GM12878 (cell line): ENCODE results near the gene ANKRD16. TPM values are rescaled to one million over a fixed set of nuclear protein-coding genes. Genes with fewer than 3 reads are reported as not detected.

ENCODE experiments used
- KAT2A ChIP-seq: conservative IDR thresholded peaks from 2 replicates; pipeline ENCODE4 v1.6.1; 2011; ENCODE audit warnings: low read depth, low read length; ENCODE audit not compliant: control insufficient read depth
- LARP7 ChIP-seq: fragments of 450-650 bp; IDR thresholded peaks from 2 replicates; pipeline ENCODE4 v1.6.1; 2017; ENCODE audit warnings: mild to moderate bottlenecking
- NFYA ChIP-seq: IDR thresholded peaks from 2 replicates; pipeline ENCODE4 v1.6.1; 2011; ENCODE audit warnings: low read depth, mild to moderate bottlenecking, low read length, improper control_type of control experiment, borderline replicate concordance
- PAX5 ChIP-seq: IDR thresholded peaks from 2 replicates; pipeline ENCODE4 v1.6.1; 2011; ENCODE audit warnings: low read depth, low read length, borderline replicate concordance
- RB1 ChIP-seq: fragments of 450-650 bp; formaldehyde crosslinking; IDR thresholded peaks from 2 replicates; pipeline ENCODE4 v1.6.1; 2017; ENCODE audit warnings: mild to moderate bottlenecking, borderline replicate concordance
- RBBP5 ChIP-seq: fragments of 200-600 bp; sonication (generic); conservative IDR thresholded peaks from 2 replicates; pipeline ENCODE4 v1.6.1; 2016
- RCOR1 ChIP-seq: conservative IDR thresholded peaks from 2 replicates; pipeline ENCODE4 v1.6.1; 2012; ENCODE audit warnings: low read depth, low read length, improper control_type of control experiment
- TARDBP ChIP-seq: IDR thresholded peaks from 2 replicates; pipeline ENCODE4 v1.6.1; 2016; ENCODE audit warnings: borderline replicate concordance
- ZNF217 ChIP-seq: fragments of 450-650 bp; IDR thresholded peaks from 2 replicates; pipeline ENCODE4 v1.6.1; 2017; ENCODE audit warnings: antibody characterized with exemption, mild to moderate bottlenecking
- polyA plus RNA-seq, 11 experiments: library from polyadenylated mRNA; depleted of rRNA in 4 of 11; unstranded in 6 of 11; stranded (reverse) in 5 of 11; fragments of >200 nt; fragmentation: Nextera tagmentation in 4 of 11; fragmentation: Illumina TruSeq in 1 of 11; extraction: Ambion mirVana in 4 of 11; extraction: Trizol in 1 of 11; gene quantifications; 1 replicate in 1 of 11; 2 replicates in 10 of 11; pipeline versions ENCODE4 v1.2.1 to v1.2.3, GENCODE V29; 2011 to 2016; ENCODE audit warnings: inconsistent platforms in 2 of 11, missing spikeins in 2 of 11, low read depth in 1 of 11
- total RNA-seq, 4 experiments: library from RNA; depleted of rRNA in 3 of 4; stranded (reverse); fragments of >200 nt in 3 of 4; fragmentation: Illumina TruSeq in 1 of 4; extraction: Trizol in 1 of 4; gene quantifications; 2 replicates each; pipeline versions ENCODE4 v1.2.1 to v1.2.3, GENCODE V29; 2013 to 2021
- TF ChIP-seq, protein P1 (sequence below): fragments of 450-650 bp; IDR thresholded peaks from 2 replicates; pipeline ENCODE4 v1.6.1; 2017; ENCODE audit warnings: low read depth, mild to moderate bottlenecking, moderate library complexity

ANKRD16 gene
- total and polyA plus RNA-seq, 10 of the 15 experiments (the other 5 are each of a cell fraction or from before 2014, with no cell fraction given), result 0.57 to 13.6 (median 4.4) TPM

DNA sequence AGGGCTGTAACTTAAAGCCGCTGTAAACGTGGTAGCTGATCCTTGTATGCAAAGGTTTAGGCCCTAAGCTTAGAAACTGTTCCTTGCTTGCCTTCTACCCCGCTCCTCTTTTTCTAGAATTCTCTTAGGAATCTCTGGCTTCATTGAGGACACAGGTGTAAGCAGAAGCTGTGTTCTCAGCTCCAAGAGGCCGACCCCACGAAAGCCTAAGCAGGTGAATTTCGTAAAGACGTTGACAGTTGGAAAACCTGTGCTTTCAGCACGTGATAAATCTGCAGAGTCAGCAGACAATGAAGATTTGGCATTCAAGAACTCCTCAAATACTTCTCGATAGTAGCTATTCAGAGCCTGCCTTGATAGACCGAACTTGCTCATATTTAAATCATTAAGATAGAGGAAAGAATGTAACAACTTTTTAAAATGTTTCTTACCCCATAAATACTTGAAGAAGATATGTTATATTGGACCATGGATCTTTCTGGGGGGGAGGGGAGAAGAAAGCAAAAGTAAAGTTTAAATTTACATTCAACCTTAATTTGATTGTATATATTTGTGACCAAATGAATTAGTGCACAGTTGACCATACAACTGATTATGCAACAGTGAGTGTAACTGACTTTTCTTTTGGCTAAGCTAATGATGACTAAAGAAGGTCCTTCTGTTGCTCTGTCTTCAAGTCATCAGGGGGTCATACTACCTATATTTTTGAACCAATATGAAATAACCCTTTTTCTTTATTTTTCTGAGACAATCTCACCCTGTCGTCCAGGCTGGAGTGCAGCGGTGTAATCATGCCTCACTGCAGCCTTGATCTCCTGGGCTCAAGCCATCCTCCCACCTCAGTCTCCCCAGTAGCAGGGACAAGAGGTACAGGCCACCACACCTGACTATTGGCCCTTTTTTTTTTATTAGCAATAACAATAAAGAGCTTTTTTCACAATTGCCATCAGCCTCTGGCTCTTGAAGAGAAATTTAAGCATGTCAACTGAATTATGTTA lies 75.3 kb downstream of the ANKRD16 start (continued):
- no peak for TF ChIP-seq NFYA
- no peak for TF ChIP-seq KAT2A
- TF ChIP-seq TARDBP, result no peak
- no peak for TF ChIP-seq LARP7
- TF ChIP-seq, protein P1, sequence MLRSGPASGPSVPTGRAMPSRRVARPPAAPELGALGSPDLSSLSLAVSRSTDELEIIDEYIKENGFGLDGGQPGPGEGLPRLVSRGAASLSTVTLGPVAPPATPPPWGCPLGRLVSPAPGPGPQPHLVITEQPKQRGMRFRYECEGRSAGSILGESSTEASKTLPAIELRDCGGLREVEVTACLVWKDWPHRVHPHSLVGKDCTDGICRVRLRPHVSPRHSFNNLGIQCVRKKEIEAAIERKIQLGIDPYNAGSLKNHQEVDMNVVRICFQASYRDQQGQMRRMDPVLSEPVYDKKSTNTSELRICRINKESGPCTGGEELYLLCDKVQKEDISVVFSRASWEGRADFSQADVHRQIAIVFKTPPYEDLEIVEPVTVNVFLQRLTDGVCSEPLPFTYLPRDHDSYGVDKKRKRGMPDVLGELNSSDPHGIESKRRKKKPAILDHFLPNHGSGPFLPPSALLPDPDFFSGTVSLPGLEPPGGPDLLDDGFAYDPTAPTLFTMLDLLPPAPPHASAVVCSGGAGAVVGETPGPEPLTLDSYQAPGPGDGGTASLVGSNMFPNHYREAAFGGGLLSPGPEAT, result 0 out of 2 replicates have a peak, but pooled peaks have one; percentile 0
- TF ChIP-seq RCOR1, result no peak
- TF ChIP-seq RBBP5, result no peak
- TF ChIP-seq ZNF217, result no peak
- TF ChIP-seq RB1, result no peak
- TF ChIP-seq PAX5, result no peak
